Hepatocyte (in vitro differentiated cells): ENCODE measurements around the gene SNX9. TPM values are rescaled to one million over a fixed set of nuclear protein-coding genes. Genes with fewer than 3 reads are reported as not detected.

Experiments used
- DNase-seq: peaks from one replicate; pipeline ENCODE4 v3.0.0-alpha.2; 2016; ENCODE audit warnings: low spot score
- H2AFZ ChIP-seq: fragments of 200-600 bp; sonication (generic); 2 replicates; pipeline ENCODE4 v1.6.0; 2016; ENCODE audit warnings: antibody characterized with exemption, mild to moderate bottlenecking
- H3K27ac ChIP-seq: fragments of 200-600 bp; sonication (generic); 2 replicates; pipeline ENCODE4 v1.5.1; 2016; ENCODE audit warnings: mild to moderate bottlenecking
- H3K27me3 ChIP-seq: fragments of 200-600 bp; sonication (generic); 2 replicates; pipeline ENCODE4 v1.6.1; 2016
- H3K36me3 ChIP-seq: fragments of 200-600 bp; sonication (generic); replicated peaks from 2 replicates; pipeline ENCODE4 v1.5.1; 2016; ENCODE audit warnings: low read depth; ENCODE audit not compliant: insufficient read depth
- H3K4me1 ChIP-seq: fragments of 200-600 bp; sonication (generic); 2 replicates; pipeline ENCODE4 v1.5.1; 2016; ENCODE audit warnings: mild to moderate bottlenecking, moderate library complexity; ENCODE audit not compliant: insufficient read depth
- H3K4me2 ChIP-seq: fragments of 200-600 bp; sonication (generic); 2 replicates; pipeline ENCODE4 v1.6.0; 2016
- H3K4me3 ChIP-seq: fragments of 200-600 bp; sonication (generic); 2 replicates; pipeline ENCODE4 v1.5.1; 2016; ENCODE audit warnings: mild to moderate bottlenecking
- H3K79me2 ChIP-seq: fragments of 200-600 bp; sonication (generic); 2 replicates; pipeline ENCODE4 v1.6.0; 2017; ENCODE audit warnings: mild to moderate bottlenecking
- H3K9me2 ChIP-seq: fragments of 200-600 bp; sonication (generic); replicated peaks from 2 replicates; pipeline ENCODE4 v1.6.0; 2017; ENCODE audit warnings: mild to moderate bottlenecking; ENCODE audit not compliant: insufficient read depth
- H3K9me3 ChIP-seq: fragments of 200-600 bp; sonication (generic); 2 replicates; pipeline ENCODE4 v1.5.1; 2016; ENCODE audit warnings: low read depth, mild to moderate bottlenecking
- H4K20me1 ChIP-seq: fragments of 200-600 bp; sonication (generic); 2 replicates; pipeline ENCODE4 v1.6.0; 2016; ENCODE audit warnings: mild to moderate bottlenecking; ENCODE audit not compliant: insufficient read depth, poor library complexity, severe bottlenecking
- EZH2 ChIP-seq: fragments of 200-600 bp; sonication (generic); IDR thresholded peaks from 2 replicates; pipeline ENCODE4 v1.6.1; 2016; ENCODE audit warnings: antibody characterized with exemption, mild to moderate bottlenecking, borderline replicate concordance
- EZH2phosphoT487 ChIP-seq: fragments of 200-600 bp; sonication (generic); IDR thresholded peaks from one replicate; pipeline ENCODE4 v1.6.1; 2018; ENCODE audit warnings: antibody characterized with exemption, mild to moderate bottlenecking, low read depth, moderate library complexity; ENCODE audit not compliant: unreplicated experiment, severe bottlenecking
- WGBS: methylation state at CpG from one replicate; pipeline ENCODE4 v1.1.6; 2016; ENCODE audit warnings: low lambda C conversion rate; ENCODE audit errors: missing lambda C conversion rate; 5-methylcytosine and 5-hydroxymethylcytosine counted together
- polyA plus RNA-seq: library from polyadenylated mRNA; unstranded; fragments of >200 nt; fragmentation: Nextera tagmentation; extraction: Ambion mirVana; gene quantifications from 2 replicates; pipeline ENCODE4 v1.2.1, GENCODE V29; 2016
- total RNA-seq: library from RNA; depleted of rRNA; stranded (reverse); fragments of >200 nt; gene quantifications from 2 replicates; pipeline ENCODE4 v1.2.3, GENCODE V29; 2014
- TF ChIP-seq, protein P1 (sequence below): fragments of 200-600 bp; sonication (generic); IDR thresholded peaks from 2 replicates; pipeline ENCODE4 v1.5.1; 2016; ENCODE audit warnings: antibody characterized with exemption, mild to moderate bottlenecking; ENCODE audit not compliant: poor library complexity

Gene SNX9
- total and polyA plus RNA-seq, 2 experiments from 2014 or later: 34.1 to 34.7 TPM

- H3K79me2 ChIP-seq: no peaks in the 10 kb centered on the region
- no peaks in the 10 kb centered on the region for H3K27me3 ChIP-seq
- H2AFZ ChIP-seq: no peak overlapping the region
- H3K36me3 ChIP-seq: no peaks in the 10 kb centered on the region
- H3K4me2 ChIP-seq: no peak overlapping the region
- no peaks in the 10 kb centered on the region for H4K20me1 ChIP-seq
- DNase-seq: peak; percentile 63
- no peaks in the 10 kb centered on the region for H3K9me2 ChIP-seq
- H3K4me1 ChIP-seq: no peaks in the 10 kb centered on the region
- TF ChIP-seq, protein P1, sequence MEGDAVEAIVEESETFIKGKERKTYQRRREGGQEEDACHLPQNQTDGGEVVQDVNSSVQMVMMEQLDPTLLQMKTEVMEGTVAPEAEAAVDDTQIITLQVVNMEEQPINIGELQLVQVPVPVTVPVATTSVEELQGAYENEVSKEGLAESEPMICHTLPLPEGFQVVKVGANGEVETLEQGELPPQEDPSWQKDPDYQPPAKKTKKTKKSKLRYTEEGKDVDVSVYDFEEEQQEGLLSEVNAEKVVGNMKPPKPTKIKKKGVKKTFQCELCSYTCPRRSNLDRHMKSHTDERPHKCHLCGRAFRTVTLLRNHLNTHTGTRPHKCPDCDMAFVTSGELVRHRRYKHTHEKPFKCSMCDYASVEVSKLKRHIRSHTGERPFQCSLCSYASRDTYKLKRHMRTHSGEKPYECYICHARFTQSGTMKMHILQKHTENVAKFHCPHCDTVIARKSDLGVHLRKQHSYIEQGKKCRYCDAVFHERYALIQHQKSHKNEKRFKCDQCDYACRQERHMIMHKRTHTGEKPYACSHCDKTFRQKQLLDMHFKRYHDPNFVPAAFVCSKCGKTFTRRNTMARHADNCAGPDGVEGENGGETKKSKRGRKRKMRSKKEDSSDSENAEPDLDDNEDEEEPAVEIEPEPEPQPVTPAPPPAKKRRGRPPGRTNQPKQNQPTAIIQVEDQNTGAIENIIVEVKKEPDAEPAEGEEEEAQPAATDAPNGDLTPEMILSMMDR: no peak
- TF ChIP-seq EZH2phosphoT487: no peak
- no peak for TF ChIP-seq EZH2
- H3K27ac ChIP-seq: peak overlapping the region; percentile 52
- H3K4me3 ChIP-seq: no peak overlapping the region
- WGBS: 87% methylated on average over 1 of the region's 1 CpG
- no peaks in the 10 kb centered on the region for H3K9me3 ChIP-seq
Measured at GRCh38 chr6:157787080-157787479, 36.0 kb upstream of the SNX9 start.

GRCh38 chr6:157788180-157788579 is 34.9 kb upstream of the SNX9 start:
- no peaks in the 10 kb centered on the region for H3K4me1 ChIP-seq
- no peaks in the 10 kb centered on the region for H4K20me1 ChIP-seq
- no peaks in the 10 kb centered on the region for H3K27me3 ChIP-seq
- no peaks in the 10 kb centered on the region for H3K9me3 ChIP-seq
- H3K4me3 ChIP-seq: no peak overlapping the region
- DNase-seq: no peak
- no peak overlapping the region for H3K27ac ChIP-seq
- no peak overlapping the region for H2AFZ ChIP-seq
- WGBS: 86% methylated on average over 1 of the region's 1 CpG
- TF ChIP-seq, protein P1: no peak
- TF ChIP-seq EZH2phosphoT487 (no peak), EZH2 (no peak)
- no peak overlapping the region for H3K4me2 ChIP-seq
- H3K9me2 ChIP-seq: no peaks in the 10 kb centered on the region
- H3K36me3 ChIP-seq: no peaks in the 10 kb centered on the region
- no peaks in the 10 kb centered on the region for H3K79me2 ChIP-seq

DNA sequence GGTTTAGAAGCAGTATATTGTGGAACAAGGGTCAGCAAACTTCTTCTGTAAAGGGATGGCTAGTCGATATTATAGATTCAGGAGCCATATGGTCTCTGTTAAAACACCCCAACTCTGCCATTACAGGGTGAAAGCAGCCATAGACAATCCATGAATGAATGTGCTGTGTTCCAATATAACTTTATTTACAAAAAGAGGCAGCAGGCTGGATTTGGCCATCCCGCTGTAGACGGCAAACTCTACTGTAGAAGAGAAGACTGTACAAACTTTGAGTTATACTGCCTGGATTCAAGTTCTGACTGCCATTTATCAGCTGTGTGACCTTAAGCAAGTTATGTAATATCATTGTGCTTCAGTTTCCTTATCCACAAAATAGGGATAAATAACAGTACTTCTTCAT is 33.7 kb upstream of the SNX9 start:
- Histone ChIP-seq H4K20me1 (no peaks in the 10 kb centered on the region), H3K79me2 (no peaks in the 10 kb centered on the region), H3K27ac (no peak overlapping the region), H3K4me2 (no peak overlapping the region), H3K9me2 (no peaks in the 10 kb centered on the region), H3K4me3 (no peak overlapping the region), H2AFZ (no peak overlapping the region), H3K36me3 (no peaks in the 10 kb centered on the region), H3K4me1 (no peaks in the 10 kb centered on the region), H3K27me3 (no peaks in the 10 kb centered on the region), H3K9me3 (no peaks in the 10 kb centered on the region)
- 95% methylated on average over 3 of the region's 3 CpGs for WGBS
- TF ChIP-seq EZH2: no peak
- TF ChIP-seq, protein P1: no peak
- no peak for TF ChIP-seq EZH2phosphoT487
- DNase-seq: no peak

- no peaks in the 10 kb centered on the region for H3K4me1 ChIP-seq
- no peak overlapping the region for H2AFZ ChIP-seq
- no peak overlapping the region for H3K4me3 ChIP-seq
- H3K9me2 ChIP-seq: no peaks in the 10 kb centered on the region
- no peaks in the 10 kb centered on the region for H3K27me3 ChIP-seq
- no peaks in the 10 kb centered on the region for H3K36me3 ChIP-seq
- 88% methylated on average over 15 of the region's 15 CpGs for WGBS
- no peaks in the 10 kb centered on the region for H3K9me3 ChIP-seq
- no peaks in the 10 kb centered on the region for H3K79me2 ChIP-seq
- DNase-seq: no peak
- H4K20me1 ChIP-seq: no peaks in the 10 kb centered on the region
- no peak overlapping the region for H3K27ac ChIP-seq
- TF ChIP-seq EZH2phosphoT487 (no peak), EZH2 (no peak)
- TF ChIP-seq, protein P1: no peak
- H3K4me2 ChIP-seq: no peak overlapping the region
Measured at GRCh38 chr6:157789861-157790260, 33.2 kb upstream of the SNX9 start.
